K562 (cell line): Measurements from ENCODE around the gene DNAAF3. TPM values are rescaled to one million over a fixed set of nuclear protein-coding genes. Genes with fewer than 3 reads are reported as not detected.

Experiments
- ATAC-seq: fragments of 200-7000 bp; cut with Tn5 transposase; 3 replicates; pipeline ENCODE4 v1.9.1; 2020; ENCODE audit warnings: moderate library complexity
- BruUV-seq: library from RNA; stranded (reverse); fragments of 400-500 nt; replicated peaks from 2 replicates; lab custom pipeline; 2021; lab: Mats Ljungman, UMichigan
- CTCF ChIA-PET: fragments of 300-600 bp; formaldehyde crosslinking; extraction: SDS; loops from one replicate; lab custom pipeline; 2021; ENCODE audit warnings: low intra/inter-chr PET ratio; lab: Yijun Ruan, JAX
- POLR2A ChIA-PET: fragments of 300-600, 350-650 bp; sonication (Branson Sonifier 250); formaldehyde crosslinking; extraction: SDS; loops from one replicate; lab custom pipeline; 2021; ENCODE audit warnings: antibody characterized with exemption, inconsistent platforms; lab: Yijun Ruan, JAX
- DNase-seq, 4 experiments: peaks; one replicate each; pipeline versions ENCODE4 v3.0.0 to v3.0.0-alpha.2; 2011 to 2018; ENCODE audit warnings: low spot score in 3 of 4, mixed read lengths in 3 of 4; ENCODE audit errors: extremely low read depth in 1 of 4
- FAIRE-seq: peaks from 2 replicates; lab custom pipeline; 2011; peaks lifted over from hg19 to GRCh38; lab: Jason Lieb, UNC
- H2AFZ ChIP-seq: 2 replicates; pipeline ENCODE4 v1.6.0; 2011; ENCODE audit warnings: low read depth, low read length, control low read depth, inconsistent platforms
- H3K27ac ChIP-seq: fragments of 200-600 bp; 3 replicates; pipeline ENCODE4 v1.8.0; 2011; ENCODE audit warnings: low read depth, mild to moderate bottlenecking, control low read depth, inconsistent platforms, low read length, moderate library complexity, mixed read lengths; ENCODE audit errors: extremely low read depth
- H3K27me3 ChIP-seq, 2 experiments: fragments of 300-600 bp in 1 of 2; 2 replicates in 1 of 2; 3 replicates in 1 of 2; pipeline versions ENCODE4 v1.6.0 to v1.8.0; 2011; ENCODE audit warnings: inconsistent platforms in 2 of 2, low read length in 2 of 2, mild to moderate bottlenecking in 1 of 2, mixed read lengths in 1 of 2, moderate library complexity in 1 of 2; ENCODE audit not compliant: control insufficient read depth in 2 of 2, insufficient read depth in 2 of 2
- H3K36me3 ChIP-seq: fragments of 300-600 bp; 3 replicates; pipeline ENCODE4 v1.8.0; 2011; ENCODE audit warnings: mild to moderate bottlenecking, low read length, inconsistent platforms; ENCODE audit not compliant: control insufficient read depth, insufficient read depth
- H3K4me1 ChIP-seq, 2 experiments: fragments of 200-600 bp in 1 of 2; replicated peaks in 1 of 2; 2 replicates in 1 of 2; 3 replicates in 1 of 2; pipeline versions ENCODE4 v1.5.1 to v1.8.0; 2011; ENCODE audit warnings: inconsistent platforms in 2 of 2, low read length in 2 of 2, mild to moderate bottlenecking in 1 of 2, mixed read lengths in 1 of 2, moderate library complexity in 1 of 2; ENCODE audit not compliant: control insufficient read depth in 2 of 2, insufficient read depth in 2 of 2
- H3K4me2 ChIP-seq: 2 replicates; pipeline ENCODE4 v1.6.1; 2011; ENCODE audit warnings: low read length, control low read depth, inconsistent platforms, mixed read lengths; ENCODE audit not compliant: insufficient read depth
- H3K4me3 ChIP-seq: fragments of 200-600 bp; sonication (generic), shearing (Covaris generic); 2 replicates; pipeline ENCODE4 v1.5.1; 2016; ENCODE audit warnings: control low read depth, inconsistent platforms
- H3K79me2 ChIP-seq: fragments of 200-600 bp; 3 replicates; pipeline ENCODE4 v1.8.0; 2011; ENCODE audit warnings: low read length, inconsistent platforms; ENCODE audit not compliant: control insufficient read depth, insufficient read depth
- H3K9ac ChIP-seq, 2 experiments: 2 replicates each; pipeline versions ENCODE4 v1.6.0 to v1.6.1; 2011; ENCODE audit warnings: low read depth in 2 of 2, low read length in 2 of 2, control low read depth in 1 of 2, inconsistent platforms in 1 of 2, mild to moderate bottlenecking in 1 of 2, mixed read lengths in 1 of 2; ENCODE audit not compliant: insufficient read depth in 1 of 2
- H3K9me1 ChIP-seq: one replicate; pipeline ENCODE4 v1.6.0; 2011; ENCODE audit warnings: inconsistent platforms, mild to moderate bottlenecking, low read length, moderate library complexity; ENCODE audit not compliant: control insufficient read depth, insufficient read depth
- H3K9me3 ChIP-seq: replicated peaks from 2 replicates; pipeline ENCODE4 v1.5.1; 2011; ENCODE audit warnings: low read depth, low read length, inconsistent platforms; ENCODE audit not compliant: control insufficient read depth, insufficient read depth
- H4K20me1 ChIP-seq: replicated peaks from 2 replicates; pipeline ENCODE4 v1.6.1; 2011; ENCODE audit warnings: low read length, inconsistent platforms, mixed read lengths; ENCODE audit not compliant: control insufficient read depth, insufficient read depth
- CREB1 ChIP-seq, 2 experiments: sonication (generic) in 1 of 2; formaldehyde crosslinking in 1 of 2; IDR thresholded peaks; 2 replicates each; pipeline versions ENCODE4 v1.6.1 to v1.8.0; 2012 to 2022; ENCODE audit warnings: inconsistent platforms in 1 of 2, mild to moderate bottlenecking in 1 of 2, missing genetic modification reagents in 1 of 2, moderate library complexity in 1 of 2
- KDM5B ChIP-seq: fragments of 200-600 bp; sonication (generic); IDR thresholded peaks from 2 replicates; pipeline ENCODE4 v1.6.1; 2012; ENCODE audit warnings: low read depth, mild to moderate bottlenecking, moderate library complexity, low read length, control low read depth, inconsistent platforms; ENCODE audit not compliant: insufficient replicate concordance
- KLF10 ChIP-seq: fragments of 250-450 bp; sonication (Bioruptor Pico); IDR thresholded peaks from 2 replicates; pipeline ENCODE4 v1.6.1; 2021; ENCODE audit warnings: matching md5 sums
- ZBTB1 ChIP-seq: sonication (generic); formaldehyde crosslinking; IDR thresholded peaks from 2 replicates; pipeline ENCODE4 v1.8.1; 2023; ENCODE audit warnings: missing genetic modification reagents, low read depth, mild to moderate bottlenecking, borderline replicate concordance
- ZBTB8A ChIP-seq: fragments of 450-650 bp; IDR thresholded peaks from 2 replicates; pipeline ENCODE4 v1.6.1; 2018; ENCODE audit warnings: mild to moderate bottlenecking, moderate library complexity; ENCODE audit not compliant: partially characterized antibody
- ZC3H11A ChIP-seq: IDR thresholded peaks from 2 replicates; pipeline ENCODE4 v1.6.1; 2012; ENCODE audit warnings: low read depth, low read length, improper control_type of control experiment
- ZNF174 ChIP-seq: fragments of 250-450 bp; sonication (Bioruptor Pico); IDR thresholded peaks from 2 replicates; pipeline ENCODE4 v1.4.0; 2020; ENCODE audit warnings: mild to moderate bottlenecking
- ZNF175 ChIP-seq: fragments of 200-800 bp; sonication (Bioruptor generic); IDR thresholded peaks from 2 replicates; pipeline ENCODE4 v1.6.1; 2016; ENCODE audit warnings: low read depth, mild to moderate bottlenecking, missing genetic modification characterization, missing compliant biosample characterization
- ZNF23 ChIP-seq: fragments of 250-450 bp; sonication (Bioruptor Pico); IDR thresholded peaks from 2 replicates; pipeline ENCODE4 v1.4.0; 2020; ENCODE audit warnings: mild to moderate bottlenecking
- WGBS: fragments of 100-300 bp; shearing (Covaris generic); methylation state at CpG from one replicate; pipeline ENCODE4 v1.1.6; 2016; ENCODE audit warnings: low coverage, mixed read lengths; ENCODE audit not compliant: insufficient coverage; ENCODE audit errors: missing lambda C conversion rate; 5-methylcytosine and 5-hydroxymethylcytosine counted together
- in situ Hi-C: fragments of 300-500 bp; cut with MboI; formaldehyde crosslinking; loops from 4 replicates; pipeline ENCODE4 v1.15.0; 2018; ENCODE audit warnings: inconsistent platforms, mixed read lengths
- intact Hi-C: fragments of 100-400 bp; cut with micrococcal nuclease; formaldehyde crosslinking; loops from 2 replicates; pipeline ENCODE4 v1.14.2; 2022
- polyA plus RNA-seq, 8 experiments: library from polyadenylated mRNA; depleted of rRNA in 4 of 8; stranded (reverse) in 5 of 8; unstranded in 3 of 8; fragments of >200 nt; fragmentation: Nextera tagmentation in 2 of 8; fragmentation: Illumina TruSeq in 1 of 8; extraction: Ambion mirVana in 2 of 8; extraction: Trizol in 1 of 8; gene quantifications; 2 replicates each; pipeline versions ENCODE4 v1.2.1 to v1.2.3, GENCODE V29; 2011 to 2014; ENCODE audit warnings: inconsistent platforms in 1 of 8, missing spikeins in 1 of 8
- total RNA-seq, 7 experiments: library from RNA; depleted of rRNA in 6 of 7; stranded (reverse); fragments of >200 nt in 6 of 7; fragmentation: Illumina TruSeq in 2 of 7; extraction: Trizol in 2 of 7; gene quantifications; 2 replicates each; pipeline versions ENCODE4 v1.2.1 to v1.2.3, GENCODE V29; 2011 to 2021; ENCODE audit warnings: low replicate concordance in 1 of 7
- TF ChIP-seq, protein P1 (sequence below): fragments of 450-650 bp; formaldehyde crosslinking; IDR thresholded peaks from 2 replicates; pipeline ENCODE4 v1.4.0; 2020; ENCODE audit warnings: mild to moderate bottlenecking, mixed read lengths
- TF ChIP-seq, protein P2 (sequence below): sonication (generic); formaldehyde crosslinking; IDR thresholded peaks from 2 replicates; pipeline ENCODE4 v1.9.0; 2022; ENCODE audit warnings: mild to moderate bottlenecking, missing genetic modification reagents
- TF ChIP-seq, protein P3 (sequence below): fragments of 450-650 bp; formaldehyde crosslinking; IDR thresholded peaks from 2 replicates; pipeline ENCODE4 v1.4.0; 2020; ENCODE audit warnings: mild to moderate bottlenecking, moderate library complexity

DNAAF3 gene
- total and polyA plus RNA-seq, 9 of the 15 experiments (the other 6 are each of a cell fraction or from before 2014, with no cell fraction given) = 21.6 to 61.5 (median 43.0) TPM

DNA sequence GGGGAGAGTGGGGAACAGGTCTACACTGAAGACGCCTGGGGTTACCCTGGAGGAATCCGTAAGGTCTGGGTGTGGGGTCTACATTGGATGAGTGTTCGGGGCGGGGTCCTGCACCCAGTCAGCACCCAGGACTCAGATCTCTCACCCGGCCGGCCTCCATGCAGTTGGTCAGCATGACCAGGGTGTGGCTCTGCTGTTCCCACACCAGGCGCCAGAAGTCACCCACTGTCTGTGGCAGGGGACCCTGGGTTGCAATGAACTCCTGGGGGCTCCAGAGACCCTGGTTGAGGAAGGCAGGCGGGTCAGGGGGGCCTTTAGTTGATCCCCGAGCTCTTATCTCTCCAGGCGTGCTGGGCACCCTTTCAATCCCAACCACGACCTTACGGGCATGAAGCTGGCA is 19.7 kb upstream of the DNAAF3 start:
- Histone ChIP-seq H3K9me1 (no peaks in the 10 kb centered on the region), H3K9me3 (no peaks in the 10 kb centered on the region), H3K4me1 (peaks cover 0 to 15% of the 10 kb centered on the region in 2 experiments; a peak in 2 of 5 replicates), H3K27ac (no peak overlapping the region), H3K4me2 (no peak overlapping the region), H3K9ac (no peak overlapping the region), H2AFZ (no peak overlapping the region), H3K4me3 (no peak overlapping the region), H4K20me1 (no peaks in the 10 kb centered on the region), H3K36me3 (peaks cover 5% of the 10 kb centered on the region; the same call in 1 of the 3 replicates), H3K27me3 (no peaks in the 10 kb centered on the region), H3K79me2 (no peaks in the 10 kb centered on the region)
- DNase-seq (no peak), FAIRE-seq (no peak), ATAC-seq (no peak)
- POLR2A ChIA-PET = no interaction called here
- intact Hi-C loops (no loop called here), in situ Hi-C loops (no loop called here)
- BruUV-seq = no TSS peak
- CTCF ChIA-PET = no interaction called here
- WGBS = 90% methylated on average over 12 of the region's 12 CpGs
- TF ChIP-seq ZNF174 (CRISPR knock-in tag) (no peak), ZBTB8A (no peak), ZNF23 (CRISPR knock-in tag) (no peak), KLF10 (CRISPR knock-in tag) (no peak), ZBTB1 (no peak), ZC3H11A (no peak), ZNF175 (CRISPR knock-in tag) (no peak), KDM5B (no peak), CREB1 (IDR thresholded peaks at IDR 0.05) (no peak), CREB1 (CRISPR knock-in tag; IDR thresholded peaks at IDR 0.05) (no peak)
- TF ChIP-seq, protein P1, sequence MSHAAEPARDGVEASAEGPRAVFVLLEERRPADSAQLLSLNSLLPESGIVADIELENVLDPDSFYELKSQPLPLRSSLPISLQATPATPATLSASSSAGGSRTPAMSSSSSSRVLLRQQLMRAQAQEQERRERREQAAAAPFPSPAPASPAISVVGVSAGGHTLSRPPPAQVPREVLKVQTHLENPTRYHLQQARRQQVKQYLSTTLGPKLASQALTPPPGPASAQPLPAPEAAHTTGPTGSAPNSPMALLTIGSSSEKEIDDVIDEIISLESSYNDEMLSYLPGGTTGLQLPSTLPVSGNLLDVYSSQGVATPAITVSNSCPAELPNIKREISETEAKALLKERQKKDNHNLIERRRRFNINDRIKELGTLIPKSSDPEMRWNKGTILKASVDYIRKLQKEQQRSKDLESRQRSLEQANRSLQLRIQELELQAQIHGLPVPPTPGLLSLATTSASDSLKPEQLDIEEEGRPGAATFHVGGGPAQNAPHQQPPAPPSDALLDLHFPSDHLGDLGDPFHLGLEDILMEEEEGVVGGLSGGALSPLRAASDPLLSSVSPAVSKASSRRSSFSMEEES (CRISPR knock-in tag) = no peak
- TF ChIP-seq, protein P2, sequence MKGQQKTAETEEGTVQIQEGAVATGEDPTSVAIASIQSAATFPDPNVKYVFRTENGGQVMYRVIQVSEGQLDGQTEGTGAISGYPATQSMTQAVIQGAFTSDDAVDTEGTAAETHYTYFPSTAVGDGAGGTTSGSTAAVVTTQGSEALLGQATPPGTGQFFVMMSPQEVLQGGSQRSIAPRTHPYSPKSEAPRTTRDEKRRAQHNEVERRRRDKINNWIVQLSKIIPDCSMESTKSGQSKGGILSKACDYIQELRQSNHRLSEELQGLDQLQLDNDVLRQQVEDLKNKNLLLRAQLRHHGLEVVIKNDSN (CRISPR knock-in tag) = no peak
- TF ChIP-seq, protein P3, sequence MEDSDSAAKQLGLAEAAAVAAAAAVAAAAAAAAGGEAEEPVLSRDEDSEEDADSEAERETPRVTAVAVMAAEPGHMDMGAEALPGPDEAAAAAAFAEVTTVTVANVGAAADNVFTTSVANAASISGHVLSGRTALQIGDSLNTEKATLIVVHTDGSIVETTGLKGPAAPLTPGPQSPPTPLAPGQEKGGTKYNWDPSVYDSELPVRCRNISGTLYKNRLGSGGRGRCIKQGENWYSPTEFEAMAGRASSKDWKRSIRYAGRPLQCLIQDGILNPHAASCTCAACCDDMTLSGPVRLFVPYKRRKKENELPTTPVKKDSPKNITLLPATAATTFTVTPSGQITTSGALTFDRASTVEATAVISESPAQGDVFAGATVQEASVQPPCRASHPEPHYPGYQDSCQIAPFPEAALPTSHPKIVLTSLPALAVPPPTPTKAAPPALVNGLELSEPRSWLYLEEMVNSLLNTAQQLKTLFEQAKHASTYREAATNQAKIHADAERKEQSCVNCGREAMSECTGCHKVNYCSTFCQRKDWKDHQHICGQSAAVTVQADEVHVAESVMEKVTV (CRISPR knock-in tag) = no peak
